GM12873 (cell line): ENCODE data around the gene LHFPL3.

Experiments used
- TF ChIP-seq, protein P1 (sequence below): IDR thresholded peaks from 2 replicates; pipeline ENCODE4 v1.5.1; 2012; ENCODE audit warnings: low read depth, mild to moderate bottlenecking, moderate library complexity, low read length, control low read depth; ENCODE audit not compliant: insufficient read depth; ENCODE audit errors: missing control alignments

The LHFPL3 gene

DNA sequence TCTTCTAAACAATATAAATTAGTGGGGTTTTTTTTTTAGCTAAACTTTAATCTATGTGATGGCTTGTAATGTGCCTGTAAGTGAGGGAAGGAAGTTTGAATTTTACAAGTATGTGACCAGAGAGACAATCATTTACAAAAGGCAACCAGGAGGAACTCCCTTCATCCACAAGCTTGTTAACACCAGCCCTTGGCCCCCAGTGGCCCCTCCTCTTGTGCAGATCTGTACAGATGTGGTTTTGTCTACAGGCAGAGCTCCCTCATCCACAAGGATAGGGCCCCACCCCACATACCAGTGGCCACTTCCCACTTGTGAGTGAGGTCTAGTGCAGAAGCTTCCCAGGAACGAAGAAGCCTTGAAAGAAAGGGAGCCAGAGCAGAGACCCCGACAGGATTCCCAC is 451.5 kb downstream of the LHFPL3 start:
- TF ChIP-seq, protein P1, sequence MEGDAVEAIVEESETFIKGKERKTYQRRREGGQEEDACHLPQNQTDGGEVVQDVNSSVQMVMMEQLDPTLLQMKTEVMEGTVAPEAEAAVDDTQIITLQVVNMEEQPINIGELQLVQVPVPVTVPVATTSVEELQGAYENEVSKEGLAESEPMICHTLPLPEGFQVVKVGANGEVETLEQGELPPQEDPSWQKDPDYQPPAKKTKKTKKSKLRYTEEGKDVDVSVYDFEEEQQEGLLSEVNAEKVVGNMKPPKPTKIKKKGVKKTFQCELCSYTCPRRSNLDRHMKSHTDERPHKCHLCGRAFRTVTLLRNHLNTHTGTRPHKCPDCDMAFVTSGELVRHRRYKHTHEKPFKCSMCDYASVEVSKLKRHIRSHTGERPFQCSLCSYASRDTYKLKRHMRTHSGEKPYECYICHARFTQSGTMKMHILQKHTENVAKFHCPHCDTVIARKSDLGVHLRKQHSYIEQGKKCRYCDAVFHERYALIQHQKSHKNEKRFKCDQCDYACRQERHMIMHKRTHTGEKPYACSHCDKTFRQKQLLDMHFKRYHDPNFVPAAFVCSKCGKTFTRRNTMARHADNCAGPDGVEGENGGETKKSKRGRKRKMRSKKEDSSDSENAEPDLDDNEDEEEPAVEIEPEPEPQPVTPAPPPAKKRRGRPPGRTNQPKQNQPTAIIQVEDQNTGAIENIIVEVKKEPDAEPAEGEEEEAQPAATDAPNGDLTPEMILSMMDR: no peak

DNA sequence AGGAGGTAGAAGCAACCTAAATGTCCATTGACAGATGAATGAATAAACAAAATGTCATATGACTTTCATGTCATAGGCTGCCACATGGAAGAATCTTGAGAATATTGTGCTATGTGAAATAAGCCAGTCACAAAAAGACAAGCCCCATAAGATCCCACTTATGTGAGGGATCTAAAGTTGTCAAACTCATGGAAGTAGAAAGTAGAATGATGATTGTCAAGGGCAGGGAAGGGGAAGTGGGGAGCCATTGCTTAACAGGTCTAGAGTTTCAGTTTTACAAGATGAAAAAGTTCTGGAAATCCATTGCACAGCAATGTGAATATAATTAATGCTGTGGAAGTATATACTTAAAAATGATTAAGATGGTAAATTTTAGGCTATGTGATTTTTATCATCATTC is 456.3 kb downstream of the LHFPL3 start:
- TF ChIP-seq, protein P1: no peak

DNA sequence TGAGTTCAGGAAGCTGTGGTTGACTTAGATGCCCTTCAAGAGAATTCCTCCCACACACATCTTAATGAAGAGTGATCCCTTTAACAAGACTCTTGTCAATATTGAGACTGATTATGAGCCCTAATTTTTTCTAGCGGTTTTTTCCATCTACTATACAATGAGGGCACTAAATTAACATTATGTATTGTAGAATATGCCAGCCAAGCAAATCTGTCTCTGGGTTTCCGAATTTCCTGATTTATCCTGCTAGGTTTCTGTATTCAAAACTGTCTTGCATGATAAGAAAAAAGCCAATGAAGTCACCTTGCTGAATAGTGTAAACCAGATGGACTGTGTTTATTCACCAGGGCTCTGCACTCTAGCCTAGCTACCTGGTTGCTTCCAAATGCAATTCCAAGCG is 461.4 kb downstream of the LHFPL3 start:
- TF ChIP-seq, protein P1: no peak

DNA sequence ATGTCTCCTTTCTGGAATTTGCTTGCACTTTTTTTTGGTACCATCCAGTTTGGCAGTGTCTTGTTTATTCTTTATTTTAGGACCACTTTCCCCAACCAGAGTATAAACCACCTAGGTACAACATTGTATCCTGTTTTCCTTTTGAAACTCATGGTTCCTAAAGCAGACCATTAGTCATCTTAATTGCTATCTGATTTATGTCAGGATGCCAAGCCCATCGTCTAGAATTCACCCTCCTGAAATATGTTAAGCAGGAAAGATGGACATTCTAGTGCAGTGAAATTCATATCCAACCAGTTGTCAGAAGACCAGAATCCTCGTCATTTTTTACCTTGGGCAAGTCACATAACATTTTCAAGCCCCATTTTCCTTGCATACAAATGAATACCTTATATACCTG is 462.0 kb downstream of the LHFPL3 start:
- TF ChIP-seq, protein P1: no peak

DNA sequence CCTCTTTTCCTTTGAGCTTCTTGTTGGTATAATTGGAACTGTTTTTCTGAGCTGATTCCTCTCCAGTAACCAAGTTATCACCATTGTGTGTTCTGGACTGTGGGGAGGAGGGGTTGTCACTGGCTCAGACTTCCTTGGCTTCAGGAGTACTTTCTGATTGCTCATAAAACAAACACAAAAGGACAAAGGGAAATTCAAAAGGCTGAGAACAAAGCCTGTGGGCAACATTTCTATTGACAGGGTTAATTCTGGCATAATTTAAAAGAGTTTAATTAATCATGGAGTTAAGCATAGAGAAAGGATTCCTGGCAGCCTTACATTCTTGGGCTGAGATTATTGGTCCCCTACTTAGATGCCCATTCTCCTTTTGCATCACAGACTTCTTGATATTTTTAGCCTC is 462.7 kb downstream of the LHFPL3 start:
- TF ChIP-seq, protein P1: no peak

DNA sequence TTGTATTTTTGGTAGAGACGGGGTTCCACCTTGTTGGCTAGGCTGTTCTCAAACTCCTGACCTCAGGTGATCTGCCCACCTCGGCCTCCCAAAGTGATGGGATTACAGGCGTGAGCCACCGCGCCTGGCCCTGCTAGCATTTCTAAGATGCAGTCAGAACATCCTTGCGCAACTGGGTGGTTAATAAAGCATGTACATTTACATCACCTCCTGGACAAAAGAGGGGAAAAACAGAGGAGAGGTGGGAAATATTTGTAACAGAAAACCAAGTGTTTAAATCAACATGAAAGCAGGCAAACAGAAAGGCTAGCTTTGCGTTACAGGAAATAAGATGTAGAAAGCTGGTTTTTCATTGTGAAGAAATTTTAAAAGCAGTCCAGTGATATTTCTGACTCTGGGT is 464.7 kb downstream of the LHFPL3 start:
- TF ChIP-seq, protein P1: no peak

DNA sequence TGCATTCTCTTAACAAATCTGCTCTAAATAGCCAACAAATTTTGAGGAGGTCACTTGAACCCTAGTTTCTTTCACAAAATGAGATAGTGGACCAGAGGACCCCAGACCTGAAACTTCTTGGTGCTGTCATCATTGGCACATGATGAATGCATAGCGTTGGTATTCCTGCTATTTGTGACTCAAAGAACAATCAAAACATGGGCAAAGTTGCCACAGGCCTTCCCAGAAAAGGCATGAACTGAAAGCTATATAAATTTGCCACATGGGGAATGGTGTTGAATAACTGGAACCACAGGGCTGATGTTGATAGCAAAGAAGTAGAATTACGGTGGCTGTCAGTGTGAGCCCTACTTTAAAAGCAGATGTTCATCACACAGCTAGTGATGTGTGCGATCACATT is 465.8 kb downstream of the LHFPL3 start:
- TF ChIP-seq, protein P1: no peak

DNA sequence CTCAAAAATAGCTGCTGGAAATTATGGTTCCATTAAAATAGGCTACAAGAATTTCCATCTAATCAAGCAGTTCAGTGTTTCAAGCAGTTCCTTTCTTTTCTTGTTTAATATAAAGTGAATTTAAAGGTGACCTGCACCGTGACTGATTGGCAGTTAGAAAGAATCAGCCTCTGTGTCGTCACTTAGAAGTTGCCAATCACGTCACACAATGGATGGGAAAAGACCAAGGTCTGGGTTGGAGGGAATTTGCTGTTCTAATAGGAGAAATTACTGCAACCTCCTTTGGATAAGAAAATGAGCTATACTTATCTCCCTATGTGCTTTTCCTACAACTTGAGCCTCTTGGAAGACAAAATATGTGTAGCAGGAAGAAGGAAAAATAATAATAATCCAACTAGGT is 466.2 kb downstream of the LHFPL3 start:
- TF ChIP-seq, protein P1: no peak
